ENCODE results near the gene FAAP100. TPM values are rescaled to one million over a fixed set of nuclear protein-coding genes. Genes with fewer than 3 reads are reported as not detected.

FAAP100 gene
- total and polyA plus RNA-seq, 9 donors: 0.77 to 29.1 (median 25.0) TPM

GRCh38 chr17:81542431-81543338 is 9.5 kb downstream of the FAAP100 start:
- Histone ChIP-seq H3K27ac (no peak overlapping the region), H3K36me3 (no peaks in the 10 kb centered on the region), H3K27me3 (no peaks in the 10 kb centered on the region), H3K4me1 (ENCODE audit: insufficient read depth) (no peaks in the 10 kb centered on the region), H3K9me3 (no peaks in the 10 kb centered on the region), H3K4me3 (no peak overlapping the region)
- no peak for TF ChIP-seq EP300 (IDR thresholded peaks at IDR 0.05)
- no peak for TF ChIP-seq POLR2A (IDR thresholded peaks at IDR 0.05)
- TF ChIP-seq, protein P1, sequence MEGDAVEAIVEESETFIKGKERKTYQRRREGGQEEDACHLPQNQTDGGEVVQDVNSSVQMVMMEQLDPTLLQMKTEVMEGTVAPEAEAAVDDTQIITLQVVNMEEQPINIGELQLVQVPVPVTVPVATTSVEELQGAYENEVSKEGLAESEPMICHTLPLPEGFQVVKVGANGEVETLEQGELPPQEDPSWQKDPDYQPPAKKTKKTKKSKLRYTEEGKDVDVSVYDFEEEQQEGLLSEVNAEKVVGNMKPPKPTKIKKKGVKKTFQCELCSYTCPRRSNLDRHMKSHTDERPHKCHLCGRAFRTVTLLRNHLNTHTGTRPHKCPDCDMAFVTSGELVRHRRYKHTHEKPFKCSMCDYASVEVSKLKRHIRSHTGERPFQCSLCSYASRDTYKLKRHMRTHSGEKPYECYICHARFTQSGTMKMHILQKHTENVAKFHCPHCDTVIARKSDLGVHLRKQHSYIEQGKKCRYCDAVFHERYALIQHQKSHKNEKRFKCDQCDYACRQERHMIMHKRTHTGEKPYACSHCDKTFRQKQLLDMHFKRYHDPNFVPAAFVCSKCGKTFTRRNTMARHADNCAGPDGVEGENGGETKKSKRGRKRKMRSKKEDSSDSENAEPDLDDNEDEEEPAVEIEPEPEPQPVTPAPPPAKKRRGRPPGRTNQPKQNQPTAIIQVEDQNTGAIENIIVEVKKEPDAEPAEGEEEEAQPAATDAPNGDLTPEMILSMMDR (IDR thresholded peaks at IDR 0.05): no peak
- intact Hi-C loops (cut with DNase I): no loop called here
- 77 to 84% (median 83%) methylated on average over 15 of the region's 15 CpGs for WGBS, 3 donors
- DNase-seq: no peak

- Histone ChIP-seq H3K9me3 (no peaks in the 10 kb centered on the region), H3K36me3 (no peaks in the 10 kb centered on the region), H3K27ac (no peak overlapping the region), H3K4me3 (no peak overlapping the region), H3K4me1 (ENCODE audit: insufficient read depth) (peaks cover 2% of the 10 kb centered on the region), H3K27me3 (no peaks in the 10 kb centered on the region)
- 90 to 94% (median 94%) methylated on average over 16 to 17 of the region's 17 CpGs for WGBS, 3 donors
- no peak for TF ChIP-seq POLR2A (IDR thresholded peaks at IDR 0.05)
- no peak for TF ChIP-seq EP300 (IDR thresholded peaks at IDR 0.05)
- TF ChIP-seq, protein P1 (IDR thresholded peaks at IDR 0.05): no peak
- intact Hi-C loops (cut with DNase I): no loop called here
- DNase-seq: no peak
These were observed 11.0 kb downstream of the FAAP100 start for GRCh38 chr17:81541123-81541522.

DNA sequence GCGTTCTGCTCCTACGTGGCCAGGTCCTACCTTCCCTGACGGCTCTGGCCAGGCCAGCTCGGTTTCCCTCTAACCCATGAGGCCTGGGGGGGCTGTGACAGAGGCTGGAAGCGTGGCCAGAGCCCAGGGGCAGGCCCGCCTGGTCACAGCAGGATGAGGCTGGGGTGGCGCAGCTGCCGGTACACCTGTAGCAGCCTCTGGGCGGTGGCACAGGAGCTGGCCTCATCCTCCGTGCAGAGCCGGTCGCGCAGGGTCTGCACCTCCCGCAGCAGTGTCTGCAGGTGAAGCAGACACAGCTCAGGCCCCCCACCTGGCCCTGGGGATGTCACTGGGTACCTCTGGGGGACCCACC is 11.5 kb downstream of the FAAP100 start:
- intact Hi-C loops (cut with DNase I): no loop called here
- WGBS, 3 donors: 90 to 92% (median 91%) methylated on average over 14 of the region's 14 CpGs
- no peaks in the 10 kb centered on the region for H3K36me3 ChIP-seq

DNA sequence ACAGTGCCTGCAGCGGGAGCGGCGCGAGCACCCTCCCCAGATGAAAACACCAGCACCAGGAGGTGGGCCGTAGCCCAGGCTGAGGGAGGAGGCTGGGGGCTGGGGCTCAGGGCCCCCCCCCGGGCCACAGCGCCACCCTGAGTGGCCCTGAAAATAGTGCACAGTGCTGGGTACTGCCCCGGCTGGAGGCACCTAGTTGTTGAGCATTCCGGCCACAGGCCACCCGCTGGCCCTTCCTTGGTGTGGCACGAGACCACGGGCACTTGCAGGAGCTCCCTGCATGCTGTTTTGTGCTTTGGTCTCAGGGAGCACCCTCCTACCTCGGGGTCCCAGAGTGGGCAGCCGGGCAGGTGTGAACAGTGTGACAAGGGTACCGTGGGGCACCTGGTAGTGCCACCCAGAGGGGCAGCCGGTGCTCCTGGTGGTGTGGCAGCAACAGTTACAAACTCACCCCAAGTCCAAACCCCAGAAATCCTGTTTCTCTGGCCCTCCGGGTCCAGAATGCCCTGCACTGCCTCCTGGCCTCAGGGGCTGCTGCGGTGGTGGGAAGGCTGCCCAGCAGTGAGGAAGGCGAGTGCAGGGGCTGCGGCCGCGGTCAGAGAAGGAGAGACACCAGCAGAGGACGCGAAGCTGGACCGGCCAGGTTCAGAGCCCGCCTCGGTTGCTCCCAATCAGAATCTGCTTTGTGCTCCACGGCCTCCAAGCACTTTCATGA is 12.0 kb downstream of the FAAP100 start:
- WGBS, 3 donors: 88 to 92% (median 89%) methylated on average over 24 to 28 of the region's 28 CpGs
- no peak for DNase-seq
- Histone ChIP-seq H3K36me3 (no peaks in the 10 kb centered on the region), H3K27me3 (no peaks in the 10 kb centered on the region), H3K4me3 (no peak overlapping the region), H3K27ac (no peak overlapping the region), H3K9me3 (no peaks in the 10 kb centered on the region), H3K4me1 (ENCODE audit: insufficient read depth) (peaks cover 2% of the 10 kb centered on the region)
- intact Hi-C loops (cut with DNase I): no loop called here
- no peak for TF ChIP-seq POLR2A (IDR thresholded peaks at IDR 0.05)

More for the DNA sequence above, 11.5 kb downstream of the FAAP100 start:
- no peaks in the 10 kb centered on the region for H3K27me3 ChIP-seq
- TF ChIP-seq EP300 (IDR thresholded peaks at IDR 0.05): no peak
- no peak for TF ChIP-seq POLR2A (IDR thresholded peaks at IDR 0.05)
- TF ChIP-seq, protein P1 (IDR thresholded peaks at IDR 0.05): no peak
- H3K4me3 ChIP-seq: no peak overlapping the region
- no peak overlapping the region for H3K27ac ChIP-seq
- DNase-seq: no peak
- H3K4me1 ChIP-seq (ENCODE audit: insufficient read depth): peaks cover 2% of the 10 kb centered on the region
- no peaks in the 10 kb centered on the region for H3K9me3 ChIP-seq

- WGBS, 3 donors: 74 to 76% (median 75%) methylated on average over 10 of the region's 10 CpGs
- TF ChIP-seq, protein P1 (IDR thresholded peaks at IDR 0.05): no peak
- TF ChIP-seq POLR2A (IDR thresholded peaks at IDR 0.05) (no peak), EP300 (IDR thresholded peaks at IDR 0.05) (no peak)
- DNase-seq: no peak
- Histone ChIP-seq H3K9me3 (no peaks in the 10 kb centered on the region), H3K27ac (no peak overlapping the region), H3K4me1 (ENCODE audit: insufficient read depth) (peaks cover 2% of the 10 kb centered on the region), H3K36me3 (no peaks in the 10 kb centered on the region), H3K4me3 (no peak overlapping the region), H3K27me3 (no peaks in the 10 kb centered on the region)
- intact Hi-C loops (cut with DNase I): no loop called here
These were observed 12.6 kb downstream of the FAAP100 start for GRCh38 chr17:81539571-81539900.

Measured in ovary (tissue), 9 donors.